HepG2 (cell line): ENCODE data around the gene ADAMTS16. TPM values are rescaled to one million over a fixed set of nuclear protein-coding genes. Genes with fewer than 3 reads are reported as not detected.
A peak's percentile ranks its signal among the peaks of the same experiment; 100 is the strongest.

Experiments
- EHMT2 ChIP-seq: fragments of 200-600 bp; sonication (generic); IDR thresholded peaks from 2 replicates; pipeline ENCODE4 v1.7.0; 2017; ENCODE audit warnings: antibody characterized with exemption, low read depth, low read length, borderline replicate concordance
- FOXC1 ChIP-seq: sonication (generic); formaldehyde crosslinking; IDR thresholded peaks from 2 replicates; pipeline ENCODE4 v1.8.0; 2022; ENCODE audit warnings: mild to moderate bottlenecking, missing genetic modification reagents, borderline replicate concordance
- FOXO1 ChIP-seq: sonication (generic); formaldehyde crosslinking; IDR thresholded peaks from 2 replicates; pipeline ENCODE4 v1.4.0; 2020; ENCODE audit warnings: missing genetic modification reagents
- GATAD2A ChIP-seq: IDR thresholded peaks from 2 replicates; pipeline ENCODE4 v1.6.1; 2016
- HIC2 ChIP-seq: sonication (generic); formaldehyde crosslinking; IDR thresholded peaks from 2 replicates; pipeline ENCODE4 v1.9.0; 2022; ENCODE audit warnings: low read depth, missing genetic modification reagents
- HNF4G ChIP-seq, 2 experiments: sonication (generic) in 1 of 2; formaldehyde crosslinking in 1 of 2; IDR thresholded peaks; 2 replicates each; pipeline versions ENCODE4 v1.4.0 to v1.6.1; 2011 to 2020; ENCODE audit warnings: borderline replicate concordance in 2 of 2, low read depth in 2 of 2, mild to moderate bottlenecking in 2 of 2, low read length in 1 of 2, missing genetic modification reagents in 1 of 2, moderate library complexity in 1 of 2
- NCOR1 ChIP-seq: fragments of 200-600 bp; sonication (generic); IDR thresholded peaks from 2 replicates; pipeline ENCODE4 v1.7.0; 2017; ENCODE audit warnings: antibody characterized with exemption, low read length, borderline replicate concordance
- SOX13 ChIP-seq, 3 experiments: fragments of 450-650 bp in 1 of 3; sonication (generic) in 1 of 3; formaldehyde crosslinking in 1 of 3; IDR thresholded peaks in 2 of 3; conservative IDR thresholded peaks in 1 of 3; 2 replicates each; pipeline versions ENCODE4 v1.5.0 to v1.6.1; 2016 to 2020; ENCODE audit warnings: antibody characterized with exemption in 1 of 3, mild to moderate bottlenecking in 1 of 3, missing compliant biosample characterization in 1 of 3, missing genetic modification reagents in 1 of 3, moderate library complexity in 1 of 3
- SOX5 ChIP-seq: IDR thresholded peaks from 2 replicates; pipeline ENCODE4 v1.6.1; 2016; ENCODE audit warnings: borderline replicate concordance
- TBX2 ChIP-seq: sonication (generic); formaldehyde crosslinking; IDR thresholded peaks from 2 replicates; pipeline ENCODE4 v1.5.0; 2020; ENCODE audit warnings: missing genetic modification reagents, mild to moderate bottlenecking, borderline replicate concordance
- ZNF460 ChIP-seq: sonication (generic); formaldehyde crosslinking; IDR thresholded peaks from 2 replicates; pipeline ENCODE4 v1.5.1; 2020; ENCODE audit warnings: missing genetic modification reagents, mild to moderate bottlenecking, borderline replicate concordance
- ZSCAN9 ChIP-seq: IDR thresholded peaks from 2 replicates; pipeline ENCODE4 v1.6.1; 2016; ENCODE audit warnings: borderline replicate concordance
- polyA plus RNA-seq, 8 experiments: library from polyadenylated mRNA; depleted of rRNA in 3 of 8; stranded (reverse) in 7 of 8; unstranded in 1 of 8; fragments of >200 nt; fragmentation: Illumina TruSeq in 4 of 8; extraction: Trizol in 4 of 8; gene quantifications; 2 replicates each; pipeline versions ENCODE4 v1.2.1 to v1.2.3, GENCODE V29; 2011 to 2016; ENCODE audit warnings: low read depth in 4 of 8, missing spikeins in 1 of 8, mixed read lengths in 1 of 8; ENCODE audit not compliant: insufficient read depth in 1 of 8
- total RNA-seq, 5 experiments: library from RNA; depleted of rRNA; stranded (reverse); fragments of >200 nt; fragmentation: Illumina TruSeq; extraction: Trizol; gene quantifications; 2 replicates each; pipeline ENCODE4 v1.2.3, GENCODE V29; 2016; ENCODE audit warnings: low read depth in 1 of 5

ADAMTS16 gene
- total and polyA plus RNA-seq, 2 of the 13 experiments (the other 11 are each of a cell fraction or from before 2014, with no cell fraction given), result 0.02 to 0.03 TPM

- peak; percentile 27; the same call in 1 of the 2 replicates for TF ChIP-seq EHMT2
- TF ChIP-seq SOX13 (IDR thresholded peaks at IDR 0.05), result no peak
- TF ChIP-seq SOX13 (CRISPR knock-in tag; conservative IDR thresholded peaks at IDR 0.05 in 1 of 2, IDR thresholded peaks at IDR 0.05 in 1 of 2), result peak in 1 of 2 experiments; percentile 34; a peak in 1 of 4 replicates
- peak; percentile 68; the same call in 1 of the 2 replicates for TF ChIP-seq NCOR1
- 0 out of 2 replicates have a peak, but pooled peaks have one; percentile 28 for TF ChIP-seq SOX5 (CRISPR knock-in tag)
- no peak for TF ChIP-seq ZSCAN9
- peak; percentile 62; the same call in 1 of the 2 replicates for TF ChIP-seq HIC2 (CRISPR knock-in tag)
- peak; percentile 68 for TF ChIP-seq HNF4G (IDR thresholded peaks at IDR 0.05; ENCODE audit: borderline replicate concordance, low read depth, low read length)
- no peak for TF ChIP-seq HNF4G (CRISPR knock-in tag; IDR thresholded peaks at IDR 0.05; ENCODE audit: borderline replicate concordance, low read depth)
- TF ChIP-seq FOXC1 (CRISPR knock-in tag), result no peak
- TF ChIP-seq FOXO1, result peak; percentile 26; the same call in 1 of the 2 replicates
- TF ChIP-seq TBX2 (CRISPR knock-in tag), result no peak
- 0 out of 2 replicates have a peak, but pooled peaks have one; percentile 25 for TF ChIP-seq GATAD2A (CRISPR knock-in tag)
- no peak for TF ChIP-seq ZNF460
- TF ChIP-seq, all 625 proteins: peak for 17
These were observed 158.0 kb downstream of the ADAMTS16 start (continued) for GRCh38 chr5:5298068-5298633.
